ENCODE results near the gene KCNS1.
"Not testable (repeated sequence)": the region's sequence is repeated elsewhere in the genome, so short reads cannot be mapped to it uniquely, and the experiment has no call there.

KCNS1 gene

DNA sequence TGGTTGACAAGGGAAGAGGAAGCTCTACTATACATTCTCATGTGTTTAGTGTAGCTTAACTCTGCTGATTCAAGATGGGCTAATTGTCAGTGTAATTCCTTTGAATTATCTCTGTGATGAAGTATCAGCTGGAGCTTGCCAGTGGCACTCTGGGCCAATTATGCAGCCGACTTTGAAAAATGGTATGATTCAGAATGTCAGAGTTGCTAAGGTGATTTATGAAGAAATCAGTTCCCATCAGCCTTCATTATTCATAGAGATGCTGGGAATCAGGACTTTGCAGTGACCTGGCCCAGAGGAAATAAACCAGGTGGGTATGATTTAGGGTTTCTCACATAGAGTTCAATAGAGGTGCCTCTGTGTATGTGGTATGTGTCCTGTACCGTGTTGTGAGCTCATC is 33.4 kb downstream of the KCNS1 start:
- TF ChIP-seq NFRKB (IDR thresholded peaks at IDR 0.05), result no peak
- TF ChIP-seq LEF1 (IDR thresholded peaks at IDR 0.05; ENCODE audit: borderline replicate concordance), result no peak
- TF ChIP-seq ZNF384 (IDR thresholded peaks at IDR 0.05), result no peak
- TF ChIP-seq, protein P1, sequence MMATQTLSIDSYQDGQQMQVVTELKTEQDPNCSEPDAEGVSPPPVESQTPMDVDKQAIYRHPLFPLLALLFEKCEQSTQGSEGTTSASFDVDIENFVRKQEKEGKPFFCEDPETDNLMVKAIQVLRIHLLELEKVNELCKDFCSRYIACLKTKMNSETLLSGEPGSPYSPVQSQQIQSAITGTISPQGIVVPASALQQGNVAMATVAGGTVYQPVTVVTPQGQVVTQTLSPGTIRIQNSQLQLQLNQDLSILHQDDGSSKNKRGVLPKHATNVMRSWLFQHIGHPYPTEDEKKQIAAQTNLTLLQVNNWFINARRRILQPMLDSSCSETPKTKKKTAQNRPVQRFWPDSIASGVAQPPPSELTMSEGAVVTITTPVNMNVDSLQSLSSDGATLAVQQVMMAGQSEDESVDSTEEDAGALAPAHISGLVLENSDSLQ (IDR thresholded peaks at IDR 0.05), result no peak
- no peak for TF ChIP-seq FOXM1 (IDR thresholded peaks at IDR 0.05; ENCODE audit: borderline replicate concordance)
- TF ChIP-seq BHLHE40 (IDR thresholded peaks at IDR 0.05; ENCODE audit: borderline replicate concordance), result no peak
- no peak for TF ChIP-seq FOXA1 (IDR thresholded peaks at IDR 0.05)
- no peak for TF ChIP-seq HDGF (IDR thresholded peaks at IDR 0.05; ENCODE audit: borderline replicate concordance)
- TF ChIP-seq SP1 (IDR thresholded peaks at IDR 0.05), result no peak
- TF ChIP-seq SUZ12 (IDR thresholded peaks at IDR 0.05), result no peak
- no peak for TF ChIP-seq FOXK2 (IDR thresholded peaks at IDR 0.05)
- TF ChIP-seq CTBP1 (IDR thresholded peaks at IDR 0.05; ENCODE audit: borderline replicate concordance), result no peak
- no peak for DNase-seq (ENCODE audit: extremely low spot score)
- POLR2A ChIA-PET, result no interaction called here
- CTCF ChIA-PET, result no interaction called here

DNA sequence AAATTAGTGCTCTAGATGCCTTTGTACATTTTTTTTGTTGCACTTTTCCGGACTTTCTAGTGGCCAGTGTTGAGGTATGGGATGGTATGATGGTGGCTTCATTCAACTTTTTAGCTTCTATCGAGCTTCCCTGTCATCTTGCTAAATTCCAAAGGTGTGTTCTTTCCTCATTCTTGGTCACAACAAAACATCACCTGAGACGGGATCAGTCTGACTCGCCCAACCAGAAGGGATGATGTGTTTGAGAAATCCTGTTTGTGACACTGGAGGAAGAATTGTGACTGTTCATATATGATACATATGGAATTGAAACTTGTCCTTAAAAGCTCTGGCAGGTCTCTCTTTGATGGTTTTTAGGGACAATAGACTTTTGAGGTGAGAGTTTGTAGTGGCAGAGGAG is 33.8 kb downstream of the KCNS1 start:
- DNase-seq (ENCODE audit: extremely low spot score), result no peak
- TF ChIP-seq BHLHE40 (IDR thresholded peaks at IDR 0.05; ENCODE audit: borderline replicate concordance) (no peak), ZNF384 (IDR thresholded peaks at IDR 0.05) (no peak), FOXM1 (IDR thresholded peaks at IDR 0.05; ENCODE audit: borderline replicate concordance) (no peak), LEF1 (IDR thresholded peaks at IDR 0.05; ENCODE audit: borderline replicate concordance) (no peak)
- ChIA-PET CTCF (no interaction called here), POLR2A (no interaction called here)

DNA sequence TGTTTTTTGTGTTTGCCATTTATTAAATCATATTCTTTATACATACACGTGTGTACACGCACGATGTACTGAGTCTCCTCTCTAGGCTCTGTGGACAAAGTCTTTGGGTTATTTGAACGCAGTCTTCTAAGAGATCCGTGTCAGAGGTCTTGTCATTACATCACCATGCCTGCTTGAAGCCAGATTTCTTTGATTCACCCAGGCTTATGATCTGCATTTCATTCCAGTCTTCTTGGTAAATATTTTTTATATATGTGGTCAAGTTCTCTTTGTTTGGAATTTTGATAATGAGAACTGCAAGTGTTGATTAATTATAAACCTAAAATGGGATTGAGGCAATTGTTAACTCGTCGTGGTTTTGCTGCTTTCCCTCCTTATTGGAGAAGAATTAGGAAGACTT is 34.6 kb downstream of the KCNS1 start:
- ChIA-PET POLR2A (no interaction called here), CTCF (no interaction called here)
- no peak for DNase-seq (ENCODE audit: extremely low spot score)
- TF ChIP-seq L3MBTL2 (conservative IDR thresholded peaks at IDR 0.05), result no peak
- no peak for TF ChIP-seq ARNT (IDR thresholded peaks at IDR 0.05)

DNA sequence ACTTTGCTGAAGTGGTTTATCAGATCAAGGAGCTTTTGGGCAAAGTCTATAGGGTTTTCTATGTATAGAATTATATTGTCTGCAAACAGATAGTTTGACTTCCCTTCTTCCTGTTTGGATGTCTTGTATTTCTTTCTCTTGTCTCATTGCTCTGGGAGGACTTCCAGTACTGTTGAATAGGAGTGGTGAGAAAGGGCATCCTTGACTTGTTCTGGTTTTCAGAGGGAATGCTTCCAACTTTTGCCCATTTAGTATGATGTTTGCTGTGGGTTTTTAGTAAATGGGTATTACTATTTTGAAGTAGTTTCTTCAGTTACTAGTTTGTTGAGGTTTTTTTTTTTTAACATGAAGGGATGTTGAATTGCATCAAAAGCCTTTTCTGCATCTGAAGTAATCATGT is 36.1 kb downstream of the KCNS1 start:
- ChIA-PET CTCF (no interaction called here), POLR2A (no interaction called here)
- DNase-seq (ENCODE audit: extremely low spot score), result no peak
- TF ChIP-seq HDGF (IDR thresholded peaks at IDR 0.05; ENCODE audit: borderline replicate concordance), result no peak

DNA sequence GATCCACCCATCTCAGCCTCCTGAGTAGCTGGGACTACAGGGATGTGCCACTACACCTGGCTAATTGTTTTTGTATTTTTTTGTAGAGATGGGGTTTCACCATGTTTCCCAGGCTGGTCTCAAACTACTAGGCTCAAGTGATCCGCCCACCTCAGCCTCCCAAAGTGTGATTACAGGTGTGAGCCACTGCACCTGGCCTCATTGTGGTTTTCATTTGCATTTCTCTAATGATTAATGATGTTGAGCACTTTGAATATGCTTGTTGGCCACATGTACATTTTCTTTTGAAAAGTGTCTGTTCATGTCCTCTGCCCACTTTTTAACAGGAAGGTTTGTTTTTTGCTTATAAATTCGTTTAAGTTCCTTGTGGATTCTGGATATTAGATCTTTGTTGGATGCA is 37.8 kb downstream of the KCNS1 start:
- POLR2A ChIA-PET; DNase-seq (ENCODE audit: extremely low spot score); CTCF ChIA-PET: not testable (repeated sequence)

DNA sequence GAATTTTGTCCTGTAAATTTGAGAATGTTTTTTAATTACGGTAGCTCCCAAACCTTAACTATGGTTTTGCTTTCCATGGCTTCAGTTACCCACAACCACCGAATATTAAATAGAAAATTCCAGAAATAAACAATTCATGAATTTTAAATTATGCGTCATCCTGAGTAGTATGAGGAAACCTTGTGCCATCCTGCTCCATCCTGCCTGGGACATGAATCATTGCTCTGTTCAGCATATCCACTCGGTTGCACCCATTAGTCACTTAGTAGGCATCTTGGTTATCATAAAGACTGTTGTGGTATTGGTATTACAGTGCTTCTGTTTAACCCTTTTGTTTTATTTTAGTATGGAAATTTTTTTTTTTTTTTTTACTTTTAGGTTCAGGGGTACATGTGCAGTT is 39.7 kb downstream of the KCNS1 start:
- POLR2A ChIA-PET, result no interaction called here

DNA sequence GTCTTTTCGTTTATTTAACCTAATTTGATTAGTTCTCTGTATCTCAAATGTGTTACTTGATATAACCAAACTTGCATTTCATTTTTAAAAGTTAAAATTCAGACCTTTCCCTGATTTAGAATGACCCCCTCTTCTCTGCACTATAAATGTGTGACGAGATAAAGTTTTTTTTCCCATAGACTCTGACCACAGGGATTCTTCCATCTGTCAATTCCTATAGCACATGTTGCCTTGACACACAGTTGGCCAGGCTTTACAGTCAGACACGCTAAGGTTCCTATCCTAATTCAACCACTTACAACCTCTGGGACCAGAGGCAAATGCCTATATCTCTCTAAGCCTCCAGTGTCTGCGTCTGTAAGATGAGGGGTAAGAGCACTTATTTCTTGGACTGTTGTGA is 40.6 kb downstream of the KCNS1 start:
- ChIA-PET CTCF (interaction anchor here (0.5 to 1.0 kb wide), 3 partner anchors 44 to 1308 kb away, joined by 3 to 4 read pairs (median 3); no protein-coding TSS in a partner anchor), POLR2A (no interaction called here)
- no peak for TF ChIP-seq LEF1 (IDR thresholded peaks at IDR 0.05; ENCODE audit: borderline replicate concordance)
- no peak for TF ChIP-seq HDGF (IDR thresholded peaks at IDR 0.05; ENCODE audit: borderline replicate concordance)
- TF ChIP-seq FOXM1 (IDR thresholded peaks at IDR 0.05; ENCODE audit: borderline replicate concordance), result no peak
- no peak for TF ChIP-seq L3MBTL2 (conservative IDR thresholded peaks at IDR 0.05)
- no peak for TF ChIP-seq TARDBP (IDR thresholded peaks at IDR 0.05)
- TF ChIP-seq, protein P1 (IDR thresholded peaks at IDR 0.05), result no peak
- no peak for TF ChIP-seq SUZ12 (IDR thresholded peaks at IDR 0.05)
- TF ChIP-seq ZNF384 (IDR thresholded peaks at IDR 0.05), result no peak
- TF ChIP-seq CTBP1 (IDR thresholded peaks at IDR 0.05; ENCODE audit: borderline replicate concordance), result no peak
- DNase-seq (ENCODE audit: extremely low spot score), result no peak

More for the DNA sequence above, 39.7 kb downstream of the KCNS1 start:
- CTCF ChIA-PET, result no interaction called here
- DNase-seq (ENCODE audit: extremely low spot score), result no peak
- TF ChIP-seq ARNT (IDR thresholded peaks at IDR 0.05), result no peak
- TF ChIP-seq ELF4 (IDR thresholded peaks at IDR 0.05), result no peak
- no peak for TF ChIP-seq FOXA1 (IDR thresholded peaks at IDR 0.05)
- no peak for TF ChIP-seq FOXM1 (IDR thresholded peaks at IDR 0.05; ENCODE audit: borderline replicate concordance)
- no peak for TF ChIP-seq L3MBTL2 (conservative IDR thresholded peaks at IDR 0.05)

DNA sequence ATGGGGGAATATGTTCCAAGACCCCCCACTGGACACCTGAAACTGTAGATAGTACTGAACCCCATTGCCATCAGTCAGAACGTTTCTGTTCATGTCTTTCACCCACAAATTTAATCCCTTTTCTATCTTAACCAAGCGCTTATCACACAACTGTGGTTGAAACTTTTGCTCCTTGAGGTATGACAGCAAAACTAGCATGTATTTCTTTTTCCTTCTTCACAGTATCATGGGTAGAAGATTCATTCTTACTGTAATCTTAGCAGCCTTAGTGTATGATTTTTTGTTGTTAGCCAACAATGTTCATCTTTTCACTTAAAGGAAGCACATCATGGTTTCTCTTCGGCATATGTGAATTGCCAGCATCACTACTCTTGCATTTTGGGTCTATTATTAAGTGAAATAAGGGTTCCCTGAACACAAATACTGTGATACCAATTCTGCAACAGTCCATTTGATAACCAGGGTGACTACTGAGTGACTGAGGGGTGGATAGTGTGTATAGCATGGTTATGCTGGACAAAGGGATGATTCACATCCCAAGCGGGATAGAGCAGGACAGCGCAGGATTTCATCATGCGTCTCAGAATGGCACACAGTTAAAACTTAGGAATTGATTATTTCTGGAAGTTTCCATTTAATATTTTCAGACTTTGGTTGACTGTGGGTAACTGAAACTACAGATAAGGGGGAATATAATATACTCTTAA is 41.8 kb downstream of the KCNS1 start:
- CTCF ChIA-PET, result interaction anchor here (0.9 kb wide), 1 partner anchor 15 kb away, joined by 5 read pairs; no protein-coding TSS in a partner anchor

More for the DNA sequence above, 41.8 kb downstream of the KCNS1 start:
- TF ChIP-seq, protein P1 (IDR thresholded peaks at IDR 0.05), result no peak
- TF ChIP-seq BHLHE40 (IDR thresholded peaks at IDR 0.05; ENCODE audit: borderline replicate concordance), result no peak
- no peak for TF ChIP-seq ZNF384 (IDR thresholded peaks at IDR 0.05)
- TF ChIP-seq CTBP1 (IDR thresholded peaks at IDR 0.05; ENCODE audit: borderline replicate concordance), result no peak
- no peak for TF ChIP-seq L3MBTL2 (conservative IDR thresholded peaks at IDR 0.05)
- TF ChIP-seq SP1 (IDR thresholded peaks at IDR 0.05), result no peak
- no peak for TF ChIP-seq FOXM1 (IDR thresholded peaks at IDR 0.05; ENCODE audit: borderline replicate concordance)
- no peak for TF ChIP-seq FOXA1 (IDR thresholded peaks at IDR 0.05)
- TF ChIP-seq SUZ12 (IDR thresholded peaks at IDR 0.05), result no peak
- no peak for TF ChIP-seq FOXK2 (IDR thresholded peaks at IDR 0.05)
- no peak for TF ChIP-seq NFRKB (IDR thresholded peaks at IDR 0.05)
- no peak for TF ChIP-seq TARDBP (IDR thresholded peaks at IDR 0.05)
- no peak for TF ChIP-seq ARNT (IDR thresholded peaks at IDR 0.05)
- TF ChIP-seq ELF4 (IDR thresholded peaks at IDR 0.05), result no peak
- TF ChIP-seq HDGF (IDR thresholded peaks at IDR 0.05; ENCODE audit: borderline replicate concordance), result no peak
- no peak for TF ChIP-seq LEF1 (IDR thresholded peaks at IDR 0.05; ENCODE audit: borderline replicate concordance)
- POLR2A ChIA-PET, result no interaction called here
- DNase-seq (ENCODE audit: extremely low spot score), result no peak

Measured in HEK293T (cell line).